GM10248 (cell line): ENCODE measurements around the gene DNAJB1.
A peak's percentile ranks its signal among the peaks of the same experiment; 100 is the strongest.

ENCODE experiments used
- CTCF ChIA-PET: fragments of 300-600 bp; sonication (Branson Sonifier 250); formaldehyde crosslinking; extraction: SDS; loops from one replicate; lab custom pipeline; 2021; ENCODE audit warnings: antibody characterized with exemption; lab: Yijun Ruan, JAX
- POLR2A ChIA-PET: fragments of 350-650 bp; sonication (Branson Sonifier 250); formaldehyde crosslinking; extraction: SDS; loops from one replicate; lab custom pipeline; 2020; ENCODE audit warnings: antibody characterized with exemption; lab: Yijun Ruan, JAX
- DNase-seq: peaks from one replicate; pipeline ENCODE4 v3.0.0; 2012; ENCODE audit errors: extremely low spot score
- TF ChIP-seq, protein P1 (sequence below): IDR thresholded peaks from 2 replicates; pipeline ENCODE4 v1.5.1; 2012; ENCODE audit warnings: mild to moderate bottlenecking, low read depth; ENCODE audit errors: extremely low read depth, missing control alignments, control extremely low read depth

The DNAJB1 gene

DNA sequence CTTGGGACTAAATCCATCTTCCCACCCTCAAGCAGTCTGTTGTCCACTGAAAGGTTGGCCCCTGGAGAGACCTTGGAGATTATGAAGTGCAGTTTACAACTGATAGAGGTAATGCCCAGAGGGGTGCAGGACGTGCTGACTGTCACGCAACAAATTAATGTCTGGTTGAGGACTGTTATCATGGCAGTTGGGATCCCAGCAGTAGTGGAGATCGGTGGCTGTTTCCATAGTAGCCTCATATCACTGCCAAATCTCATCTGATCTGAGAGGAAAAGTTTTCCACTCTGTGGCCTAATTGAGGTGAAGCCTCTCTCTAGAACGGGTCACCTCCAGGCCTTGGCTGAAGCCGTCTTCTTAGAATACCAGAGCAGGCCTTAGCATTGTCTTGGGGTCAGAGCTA, 15.3 kb upstream of the DNAJB1 start:
- CTCF ChIA-PET: interaction anchor here (1.4 kb wide), 1 partner anchor 37 kb away, joined by 3 read pairs; no protein-coding TSS in a partner anchor

DNA sequence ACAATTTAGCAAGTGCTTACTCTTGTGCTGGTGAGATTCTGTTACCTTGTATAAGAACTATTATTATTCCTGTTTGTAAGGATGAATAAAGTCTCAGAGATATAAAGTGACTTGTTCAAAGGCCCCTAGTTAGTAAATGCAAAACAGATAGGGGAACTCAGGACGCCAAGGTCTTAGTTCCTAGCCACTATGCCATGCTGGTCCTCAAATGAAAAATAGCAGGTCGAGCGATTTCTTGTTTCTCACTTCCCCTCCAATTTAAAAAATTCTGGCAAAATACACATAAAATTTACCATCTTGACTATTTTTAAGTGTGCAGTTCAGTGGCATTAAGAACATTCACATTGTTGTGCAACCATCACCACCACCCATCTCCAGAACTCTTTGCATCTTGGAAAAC, 12.3 kb upstream of the DNAJB1 start:
- no peak for DNase-seq
- CTCF ChIA-PET: interaction anchor here (1.7 kb wide), 1 partner anchor 26 kb away, joined by 5 read pairs; no protein-coding TSS in a partner anchor
- TF ChIP-seq, protein P1, sequence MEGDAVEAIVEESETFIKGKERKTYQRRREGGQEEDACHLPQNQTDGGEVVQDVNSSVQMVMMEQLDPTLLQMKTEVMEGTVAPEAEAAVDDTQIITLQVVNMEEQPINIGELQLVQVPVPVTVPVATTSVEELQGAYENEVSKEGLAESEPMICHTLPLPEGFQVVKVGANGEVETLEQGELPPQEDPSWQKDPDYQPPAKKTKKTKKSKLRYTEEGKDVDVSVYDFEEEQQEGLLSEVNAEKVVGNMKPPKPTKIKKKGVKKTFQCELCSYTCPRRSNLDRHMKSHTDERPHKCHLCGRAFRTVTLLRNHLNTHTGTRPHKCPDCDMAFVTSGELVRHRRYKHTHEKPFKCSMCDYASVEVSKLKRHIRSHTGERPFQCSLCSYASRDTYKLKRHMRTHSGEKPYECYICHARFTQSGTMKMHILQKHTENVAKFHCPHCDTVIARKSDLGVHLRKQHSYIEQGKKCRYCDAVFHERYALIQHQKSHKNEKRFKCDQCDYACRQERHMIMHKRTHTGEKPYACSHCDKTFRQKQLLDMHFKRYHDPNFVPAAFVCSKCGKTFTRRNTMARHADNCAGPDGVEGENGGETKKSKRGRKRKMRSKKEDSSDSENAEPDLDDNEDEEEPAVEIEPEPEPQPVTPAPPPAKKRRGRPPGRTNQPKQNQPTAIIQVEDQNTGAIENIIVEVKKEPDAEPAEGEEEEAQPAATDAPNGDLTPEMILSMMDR: no peak
- POLR2A ChIA-PET: interaction anchor here (1.0 kb wide), 1 partner anchor 12 kb away, joined by 3 read pairs; the partner anchor contains the start of gene DNAJB1

More for the DNA sequence above, 15.3 kb upstream of the DNAJB1 start:
- POLR2A ChIA-PET: no interaction called here
- no peak for DNase-seq
- TF ChIP-seq, protein P1: no peak

DNA sequence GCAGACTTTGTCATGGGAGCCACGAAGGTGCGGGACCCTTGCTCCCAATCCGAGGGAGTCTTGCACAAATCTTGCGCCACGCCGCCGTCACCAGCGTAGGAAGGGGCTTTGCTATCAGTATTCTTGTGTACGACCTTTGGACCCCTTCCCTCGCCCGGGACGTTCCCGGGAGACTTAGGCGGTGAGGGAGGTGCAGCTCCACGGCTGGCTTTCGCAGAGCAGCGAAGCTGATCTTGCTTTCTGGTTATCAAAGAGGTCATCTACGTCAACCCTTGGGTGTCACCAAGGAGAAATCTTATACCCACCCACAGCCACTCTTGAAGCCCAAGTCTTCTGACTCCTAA, 11.8 kb upstream of the DNAJB1 start:
- ChIA-PET POLR2A (interaction anchor here (1.0 kb wide), 1 partner anchor 11 kb away, joined by 3 read pairs; the partner anchor contains the start of gene DNAJB1), CTCF (interaction anchor here (1.7 kb wide), 1 partner anchor 26 kb away, joined by 5 read pairs; no protein-coding TSS in a partner anchor)
- TF ChIP-seq, protein P1: no peak
- DNase-seq: no peak

DNA sequence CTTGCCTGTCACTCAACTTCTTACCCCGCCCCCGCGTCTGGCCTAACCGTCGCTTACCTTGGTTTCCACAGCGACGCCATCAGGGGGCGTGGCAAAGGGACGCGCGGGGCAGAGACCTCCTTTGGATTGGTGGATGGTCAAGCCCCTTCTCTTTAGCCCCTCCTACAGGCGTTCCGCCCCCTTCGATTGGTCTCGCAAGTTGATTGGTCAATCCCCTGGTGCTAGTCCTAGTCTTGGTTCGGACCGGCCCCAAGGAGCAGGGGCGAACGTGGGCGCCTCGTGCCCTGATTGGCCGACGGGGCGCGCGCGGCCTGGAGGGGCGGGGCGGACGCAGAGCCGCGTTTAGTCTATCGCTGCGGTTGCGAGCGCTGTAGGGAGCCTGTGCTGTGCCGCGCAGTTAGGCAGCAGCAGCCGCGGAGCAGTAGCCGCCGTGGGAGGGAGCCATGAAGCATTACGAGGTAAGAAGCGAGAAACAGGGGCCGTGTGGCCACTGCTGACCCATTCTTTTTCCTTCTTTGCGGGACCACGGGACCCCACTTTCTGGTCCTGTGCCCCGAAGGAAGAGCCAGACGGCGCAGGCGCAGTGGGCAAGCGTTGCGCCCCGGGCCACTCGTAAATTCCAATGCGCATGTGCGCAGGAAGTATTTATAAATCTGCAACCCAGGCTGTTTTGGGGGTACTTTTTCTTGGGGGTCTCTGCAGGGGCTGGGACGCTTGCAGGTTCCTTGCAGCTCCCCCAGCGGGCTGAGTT, 11.2 kb upstream of the DNAJB1 start, which contains the start of gene TECR:
Gene TECR, plus strand, starts transcription at position 341 of the 751 bp plus-strand sequence. Its CDS starts 103 bp downstream, at position 444.
- ChIA-PET CTCF (interaction anchor here (1.1 to 2.8 kb wide), 3 partner anchors 8 to 27 kb away, joined by 3 to 10 read pairs (median 5); partner anchors contain the start of gene DNAJB1), POLR2A (interaction anchor here (1.0 kb wide), 1 partner anchor 11 kb away, joined by 3 read pairs; the partner anchor contains the start of gene DNAJB1)
- TF ChIP-seq, protein P1: no peak
- DNase-seq: peak; percentile 99

DNA sequence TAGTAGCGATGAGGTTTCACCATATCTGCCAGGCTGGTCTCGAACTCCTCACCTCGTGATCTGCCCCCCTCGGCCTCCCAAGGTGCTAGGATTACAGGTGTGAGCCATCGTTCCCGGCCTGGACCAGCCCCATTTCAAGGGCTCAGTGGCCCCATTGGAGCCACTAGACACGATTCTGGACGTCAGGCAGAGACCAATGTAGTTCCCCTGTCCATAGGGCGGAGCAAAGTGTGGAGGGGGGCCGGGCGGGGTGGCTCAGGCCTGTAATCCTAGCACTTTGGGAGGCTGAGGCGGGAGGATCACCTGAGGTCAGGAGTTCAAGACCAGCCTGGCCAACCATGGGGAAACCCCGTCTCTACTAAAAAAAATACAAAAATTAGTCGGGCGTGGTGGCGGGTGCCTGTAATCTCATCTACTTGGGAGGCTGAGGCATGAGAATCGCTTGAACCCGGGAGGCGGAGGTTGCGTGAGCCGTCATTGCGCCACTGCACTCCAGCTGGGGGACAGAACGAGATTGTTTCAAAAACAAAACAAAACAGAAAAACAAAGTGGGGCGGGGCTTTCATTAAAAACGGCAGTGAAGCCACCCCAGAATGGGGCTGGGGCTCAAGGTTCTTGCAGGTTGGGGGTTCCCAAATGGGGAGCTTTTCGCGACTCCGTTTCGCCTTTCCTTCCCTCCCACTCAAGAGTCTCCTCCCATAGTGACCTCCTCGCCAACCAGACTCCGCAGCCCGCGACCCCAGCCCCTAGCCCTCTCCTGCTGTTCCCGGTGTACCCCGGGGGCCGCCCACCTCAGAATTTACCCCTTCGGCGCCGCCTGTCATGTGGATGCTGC, 10.4 kb upstream of the DNAJB1 start:
- TF ChIP-seq, protein P1: no peak
- CTCF ChIA-PET: interaction anchor here (1.1 to 2.8 kb wide), 2 partner anchors 9 to 11 kb away, joined by 3 to 10 read pairs; partner anchors contain the start of gene DNAJB1
- no peak for DNase-seq
- POLR2A ChIA-PET: interaction anchor here (1.9 kb wide), 1 partner anchor 10 kb away, joined by 9 read pairs; the partner anchor contains the start of gene DNAJB1
